Posterior vena cava (tissue), 2 donors: Measurements from ENCODE around the gene FANK1. TPM values are rescaled to one million over a fixed set of nuclear protein-coding genes. Genes with fewer than 3 reads are reported as not detected.
"Not testable (repeated sequence)": the region's sequence is repeated elsewhere in the genome, so short reads cannot be mapped to it uniquely, and the experiment has no call there.

Experiments used
- DNase-seq: peaks from one replicate; pipeline ENCODE4 v3.0.0-alpha.2; 2020; ENCODE audit warnings: low spot score
- intact Hi-C, 2 donors: fragments of 100-400 bp; cut with DNase I; formaldehyde crosslinking; loops; one replicate each; pipeline versions ENCODE4 v1.14.1 to v1.14.2; 2022 to 2023
- total RNA-seq, 2 donors: library from RNA; stranded (reverse); fragmentation: NEBNext Ultra II Directional; extraction: Animal tissue kit (Norgen Biotek cat#: 25700); gene quantifications; one replicate each; pipeline ENCODE4 v1.2.1, GENCODE V29; 2021
- donor health status: DM: yes; HTN: yes; CAD: no.
- donor health status: DM: yes; HTN: yes; CAD: no.

The FANK1 gene
- total RNA-seq, 2 donors from 2014 or later, result 1.5 to 3.0 TPM

GRCh38 chr10:125921643-125922306 is 25.4 kb downstream of the FANK1 start:
- DNase-seq, intact Hi-C loops: not testable (repeated sequence)

GRCh38 chr10:125925262-125925834 is 29.0 kb downstream of the FANK1 start:
- intact Hi-C loops, result no loop called here

GRCh38 chr10:125926247-125926646 is 29.9 kb downstream of the FANK1 start:
- intact Hi-C loops, result no loop called here

More at GRCh38 chr10:125925262-125925834, 29.0 kb downstream of the FANK1 start:
- DNase-seq, result no peak

GRCh38 chr10:125927265-125927664 is 30.9 kb downstream of the FANK1 start:
- intact Hi-C loops, DNase-seq: not testable (repeated sequence)

More at GRCh38 chr10:125926247-125926646, 29.9 kb downstream of the FANK1 start:
- no peak for DNase-seq

- no peak for DNase-seq
- intact Hi-C loops, result no loop called here
Observed at GRCh38 chr10:125928928-125929585, 32.7 kb downstream of the FANK1 start.

GRCh38 chr10:125929618-125930017 is 33.3 kb downstream of the FANK1 start:
- intact Hi-C loops, result no loop called here
- no peak for DNase-seq

- no peak for DNase-seq
- intact Hi-C loops, result no loop called here
Observed at GRCh38 chr10:125933693-125934092, 37.3 kb downstream of the FANK1 start.

GRCh38 chr10:125936331-125936730 is 40.0 kb downstream of the FANK1 start:
- no peak for DNase-seq
- intact Hi-C loops, result no loop called here

- intact Hi-C loops, result no loop called here
- no peak for DNase-seq
Observed at GRCh38 chr10:125940515-125940914, 44.2 kb downstream of the FANK1 start.

- intact Hi-C loops, result no loop called here
- no peak for DNase-seq
Observed at GRCh38 chr10:125951290-125951689, 54.9 kb downstream of the FANK1 start.

GRCh38 chr10:125953778-125954385 is 57.5 kb downstream of the FANK1 start:
- DNase-seq, result no peak
- intact Hi-C loops, result no loop called here

GRCh38 chr10:125955766-125956165 is 59.4 kb downstream of the FANK1 start:
- intact Hi-C loops, result no loop called here
- no peak for DNase-seq

- no peak for DNase-seq
- intact Hi-C loops, result no loop called here
Observed at GRCh38 chr10:125961743-125962142, 65.4 kb downstream of the FANK1 start.

GRCh38 chr10:125962200-125962599 is 65.8 kb downstream of the FANK1 start:
- intact Hi-C loops, result no loop called here
- no peak for DNase-seq

- no peak for DNase-seq
- intact Hi-C loops, result no loop called here
Observed at GRCh38 chr10:125964558-125964957, 68.2 kb downstream of the FANK1 start.

- DNase-seq, result no peak
- intact Hi-C loops, result no loop called here
Observed at GRCh38 chr10:125967533-125967932, 71.2 kb downstream of the FANK1 start.

GRCh38 chr10:125970077-125970630 is 73.8 kb downstream of the FANK1 start:
- intact Hi-C loops, DNase-seq: not testable (repeated sequence)

- intact Hi-C loops, result no loop called here
- no peak for DNase-seq
Observed at GRCh38 chr10:125976960-125977605, 80.7 kb downstream of the FANK1 start.

- intact Hi-C loops, result loop anchor here in 1 of 2 donors (5.0 to 10.0 kb wide), 2 partner anchors 322 to 525 kb away; no protein-coding TSS in a partner anchor
- DNase-seq, result no peak
Observed at GRCh38 chr10:125979976-125980375, 83.6 kb downstream of the FANK1 start.
